GM10266 (cell line): ENCODE measurements around the gene YRDC.
"Not testable (repeated sequence)": the region's sequence is repeated elsewhere in the genome, so short reads cannot be mapped to it uniquely, and the experiment has no call there.

Experiments
- DNase-seq: peaks from one replicate; pipeline ENCODE4 v3.0.0; 2012; ENCODE audit errors: extremely low spot score
- TF ChIP-seq, protein P1 (sequence below): IDR thresholded peaks from 2 replicates; pipeline ENCODE4 v1.5.1; 2012; ENCODE audit warnings: mild to moderate bottlenecking, low read depth; ENCODE audit not compliant: control insufficient read depth, insufficient read depth; ENCODE audit errors: missing control alignments

Gene YRDC

DNA sequence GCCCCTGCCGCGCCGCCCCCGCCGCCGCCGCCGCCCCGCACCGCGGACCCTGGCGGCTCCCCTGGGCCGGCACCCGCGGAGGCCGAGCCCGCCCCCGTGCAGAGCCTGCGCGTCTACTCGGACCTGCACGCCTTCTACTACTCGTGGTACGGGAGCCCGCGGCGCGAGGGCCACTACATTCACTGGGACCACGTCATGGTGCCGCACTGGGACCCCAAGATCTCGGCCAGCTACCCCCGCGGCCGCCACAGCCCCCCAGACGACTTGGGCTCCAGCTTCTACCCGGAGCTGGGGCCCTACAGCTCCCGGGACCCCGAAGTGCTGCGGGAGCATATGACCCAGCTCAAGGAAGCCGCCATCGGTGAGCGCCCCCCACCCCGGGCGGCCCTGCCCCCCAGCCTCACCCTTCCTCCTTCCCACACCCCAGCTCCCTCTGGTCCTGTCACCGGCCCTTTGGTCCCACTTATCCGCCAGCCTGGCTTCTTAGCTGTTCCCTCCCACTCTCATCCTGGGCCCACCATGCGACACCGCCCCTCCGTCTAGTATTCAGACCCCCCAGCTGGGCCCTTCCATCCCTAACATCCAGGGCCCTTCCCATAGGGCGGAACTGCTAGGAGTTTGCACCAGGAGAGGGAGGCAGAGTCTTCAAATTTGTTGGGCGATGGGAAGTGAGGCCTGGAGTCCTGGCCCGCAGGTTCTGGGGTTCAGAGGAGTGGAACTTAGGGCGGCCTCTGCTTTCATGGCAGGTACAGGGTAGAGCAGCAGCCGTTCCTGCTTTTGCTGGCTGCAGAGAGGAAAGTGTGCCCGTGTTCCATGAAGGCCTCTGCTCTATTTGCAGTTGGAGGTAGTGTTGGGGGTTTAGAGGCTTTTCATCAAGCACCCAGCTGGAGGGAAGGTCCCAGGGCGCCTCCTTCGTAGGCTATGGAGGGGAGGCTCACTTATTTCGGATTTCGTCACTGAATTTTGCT, 13.4 kb downstream of the YRDC start:
- DNase-seq = peak; percentile 44
- TF ChIP-seq, protein P1, sequence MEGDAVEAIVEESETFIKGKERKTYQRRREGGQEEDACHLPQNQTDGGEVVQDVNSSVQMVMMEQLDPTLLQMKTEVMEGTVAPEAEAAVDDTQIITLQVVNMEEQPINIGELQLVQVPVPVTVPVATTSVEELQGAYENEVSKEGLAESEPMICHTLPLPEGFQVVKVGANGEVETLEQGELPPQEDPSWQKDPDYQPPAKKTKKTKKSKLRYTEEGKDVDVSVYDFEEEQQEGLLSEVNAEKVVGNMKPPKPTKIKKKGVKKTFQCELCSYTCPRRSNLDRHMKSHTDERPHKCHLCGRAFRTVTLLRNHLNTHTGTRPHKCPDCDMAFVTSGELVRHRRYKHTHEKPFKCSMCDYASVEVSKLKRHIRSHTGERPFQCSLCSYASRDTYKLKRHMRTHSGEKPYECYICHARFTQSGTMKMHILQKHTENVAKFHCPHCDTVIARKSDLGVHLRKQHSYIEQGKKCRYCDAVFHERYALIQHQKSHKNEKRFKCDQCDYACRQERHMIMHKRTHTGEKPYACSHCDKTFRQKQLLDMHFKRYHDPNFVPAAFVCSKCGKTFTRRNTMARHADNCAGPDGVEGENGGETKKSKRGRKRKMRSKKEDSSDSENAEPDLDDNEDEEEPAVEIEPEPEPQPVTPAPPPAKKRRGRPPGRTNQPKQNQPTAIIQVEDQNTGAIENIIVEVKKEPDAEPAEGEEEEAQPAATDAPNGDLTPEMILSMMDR = peak; percentile 4

DNA sequence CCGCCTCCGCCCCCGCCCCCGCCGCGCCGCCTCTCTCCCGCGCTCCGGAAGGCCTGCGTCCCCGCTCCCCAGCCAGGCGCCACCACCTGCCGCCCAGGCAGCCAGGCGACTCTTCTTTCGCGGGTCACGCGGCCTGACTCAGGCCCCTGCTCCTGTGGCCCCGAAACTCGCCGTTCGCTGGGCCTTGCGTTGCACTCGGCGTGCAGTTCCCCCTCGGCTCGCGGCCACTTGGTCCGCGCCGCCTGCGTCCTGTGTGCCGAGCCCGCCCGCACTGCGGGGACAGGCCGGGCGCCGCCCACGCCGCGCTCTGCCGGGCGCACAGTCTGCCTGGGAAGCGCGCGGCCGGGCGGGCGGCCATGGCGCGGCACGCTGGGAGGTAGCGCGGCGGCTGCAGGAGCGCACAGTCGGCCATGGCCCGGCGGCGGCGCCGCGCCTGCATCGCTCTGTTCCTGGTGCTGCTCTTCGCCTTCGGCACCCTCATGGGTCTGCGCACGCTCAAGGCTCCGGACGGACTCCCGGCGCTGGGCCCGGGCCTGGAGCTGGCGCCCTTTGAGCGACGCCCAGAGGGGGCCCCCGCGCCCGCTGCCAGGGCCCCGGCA, 14.1 kb downstream of the YRDC start, which contains the start of gene MANEAL:
TSS of gene MANEAL (plus strand) at position 75 of the 599 bp plus-strand sequence. CDS start at position 411, 336 bp downstream.
- DNase-seq = peak; percentile 82
- TF ChIP-seq, protein P1 = no peak

DNA sequence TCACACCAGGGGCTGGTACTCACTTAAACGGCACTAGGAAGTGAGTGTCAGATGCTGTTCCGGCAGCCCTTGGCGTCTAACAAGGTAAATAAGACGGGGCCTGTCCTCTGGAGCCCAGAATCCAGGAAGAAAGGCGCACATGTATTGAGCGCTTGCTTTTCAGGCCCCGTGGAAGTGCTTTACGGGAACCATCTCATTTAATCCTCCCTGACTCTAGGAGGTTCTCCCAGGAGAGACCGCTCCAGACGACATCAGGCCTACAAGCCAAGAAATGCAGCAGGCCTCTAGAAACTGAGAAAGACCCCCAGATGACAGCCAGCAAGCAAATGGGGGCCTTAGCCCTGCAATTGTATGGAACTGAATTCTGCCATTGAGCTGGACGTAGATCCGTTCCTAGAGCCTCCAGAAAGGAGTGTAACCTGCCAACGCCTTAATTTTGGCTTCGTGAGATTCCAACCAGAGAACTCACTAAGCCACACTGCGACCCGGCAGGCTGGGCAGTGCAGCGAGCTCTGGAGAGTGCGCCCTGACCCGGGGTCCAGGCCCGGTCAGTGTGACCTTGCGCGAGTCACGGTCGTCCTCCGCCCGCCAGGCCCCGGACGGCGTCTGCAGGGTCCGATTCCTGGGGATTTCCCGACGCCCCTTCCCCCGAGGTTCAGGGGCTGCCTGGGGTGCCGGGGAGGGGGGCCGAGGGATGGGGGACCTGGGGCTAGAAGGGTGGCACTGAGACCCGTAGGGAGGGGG, 14.9 kb downstream of the YRDC start:
- no peak for DNase-seq
- TF ChIP-seq, protein P1 = no peak

DNA sequence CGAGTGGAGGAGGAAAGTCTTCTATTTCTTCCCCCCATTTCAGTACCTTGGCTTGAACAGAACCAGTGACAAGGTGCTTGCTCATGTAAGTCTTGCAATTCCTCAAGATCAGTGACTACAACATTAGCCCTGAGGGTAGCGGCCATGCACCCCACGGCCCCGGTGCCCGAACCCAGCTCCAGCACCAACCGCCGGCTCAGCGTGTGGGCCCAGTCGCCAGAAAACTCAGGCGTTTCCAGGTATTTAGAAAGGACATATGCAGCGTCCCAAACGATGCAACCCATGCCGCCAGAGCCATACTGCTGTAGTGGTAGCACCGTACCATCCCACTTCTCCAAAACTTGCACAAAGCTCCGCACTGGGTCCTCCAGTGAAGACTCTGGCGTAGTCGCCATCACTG, 25.5 kb downstream of the YRDC start:
- TF ChIP-seq, protein P1 = no peak
- no peak for DNase-seq

DNA sequence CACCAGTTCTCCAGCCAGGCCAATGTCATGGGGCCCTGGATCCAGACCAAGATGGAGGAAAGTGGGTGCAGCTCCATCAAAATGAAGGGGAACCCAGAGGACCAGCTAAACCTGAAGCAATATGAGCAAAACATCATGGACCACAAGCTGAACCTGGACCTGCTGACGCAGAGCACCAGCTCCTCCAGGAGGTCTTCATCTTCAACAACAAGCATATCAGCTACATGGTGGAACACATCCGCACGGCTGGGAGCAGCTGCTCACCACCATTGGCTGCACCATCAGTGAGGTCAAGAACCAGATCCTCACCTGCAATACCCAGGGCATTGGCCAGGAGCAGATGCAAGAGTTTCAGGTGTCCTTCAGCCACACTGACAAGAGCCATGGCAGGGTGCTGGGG, 29.4 kb downstream of the YRDC start:
- TF ChIP-seq, protein P1 = no peak

DNA sequence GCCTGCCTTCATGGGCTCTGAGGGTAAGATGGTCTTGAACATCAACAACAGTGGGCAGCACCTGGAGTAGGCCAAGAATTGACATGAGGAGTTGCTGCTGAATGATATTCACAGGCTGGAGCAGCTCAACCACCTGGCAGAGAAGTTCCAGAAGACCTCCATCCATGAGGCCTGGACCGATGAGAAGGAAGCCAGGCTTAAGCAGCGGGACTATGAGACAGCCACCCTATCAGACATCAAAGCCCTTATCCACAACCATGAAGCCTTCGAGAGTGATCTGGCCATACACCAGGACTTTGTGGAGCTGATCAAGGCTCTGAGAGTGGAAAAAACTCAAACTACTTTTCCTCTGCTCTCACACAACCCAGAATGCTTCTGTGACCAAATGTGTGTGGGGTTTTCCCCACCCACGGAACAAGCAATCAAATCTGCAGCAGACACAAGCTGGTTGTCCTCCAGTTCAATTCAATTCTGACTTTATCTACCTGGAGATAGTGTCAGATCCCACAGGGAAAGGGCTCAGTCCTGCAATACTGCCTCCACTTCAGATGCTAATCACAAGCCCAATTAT, 31.0 kb downstream of the YRDC start:
- TF ChIP-seq, protein P1 = no peak
- DNase-seq = no peak

More for the DNA sequence above, 29.4 kb downstream of the YRDC start:
- DNase-seq = no peak

DNA sequence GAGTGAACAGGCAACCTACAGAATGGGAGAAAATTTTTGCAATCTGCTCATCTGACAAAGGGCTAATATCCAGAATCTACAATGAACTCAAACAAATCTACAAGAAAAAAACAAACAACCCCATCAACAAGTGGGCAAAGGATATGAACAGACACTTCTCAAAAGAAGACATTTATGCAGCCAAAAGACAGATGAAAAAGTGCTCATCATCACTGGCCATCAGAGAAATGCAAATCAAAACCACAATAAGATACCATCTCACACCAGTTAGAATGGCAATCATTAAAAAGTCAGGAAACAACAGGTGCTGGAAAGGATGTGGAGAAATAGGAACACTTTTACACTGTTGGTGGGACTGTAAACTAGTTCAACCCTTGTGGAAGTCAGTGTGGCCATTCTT, 36.6 kb downstream of the YRDC start:
- not testable (repeated sequence) for DNase-seq
